ENCODE results near the gene DSCAML1.

DSCAML1 gene

DNA sequence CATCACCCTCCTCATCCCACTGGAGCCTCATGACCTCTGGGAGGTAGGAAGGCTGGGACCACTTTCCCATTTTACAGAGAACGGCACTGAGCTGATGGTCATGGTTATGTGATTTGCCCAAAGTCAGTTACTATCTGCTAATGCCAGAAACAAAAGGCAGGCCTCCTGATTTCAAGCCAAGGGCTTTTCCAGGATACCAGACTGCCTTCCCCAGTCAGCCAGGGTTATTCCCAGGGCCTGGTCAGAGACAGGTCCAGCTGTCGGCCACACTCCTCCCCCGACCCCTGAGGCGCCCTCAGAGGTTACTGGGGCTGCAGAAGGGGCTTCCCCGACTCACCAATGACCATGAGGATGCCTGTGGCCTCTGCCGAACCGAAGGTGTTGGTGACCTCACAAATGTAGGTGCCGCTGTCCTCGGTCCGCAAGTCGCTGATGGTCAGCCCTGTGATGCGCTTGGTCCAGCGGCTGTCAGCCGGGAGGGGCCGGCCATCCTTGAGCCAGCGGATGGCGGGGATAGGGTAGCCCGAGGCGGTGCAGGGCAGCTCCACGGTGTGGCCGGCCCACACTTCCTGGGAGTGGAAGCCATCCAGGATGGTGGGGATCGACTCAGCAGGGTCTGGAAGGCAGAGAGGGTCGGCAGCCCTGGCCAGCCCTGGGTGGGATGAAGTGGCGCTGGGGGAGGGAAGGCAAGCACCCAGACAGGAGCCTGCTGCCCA is 272.4 kb downstream of the DSCAML1 start:
- Histone ChIP-seq H3K36me3 (replicated peaks) (no peaks in the 10 kb centered on the region), H3K27me3 (replicated peaks) (no peaks in the 10 kb centered on the region), H3K4me3 (ENCODE audit: low read depth, low read length) (no peak overlapping the region), H3K27ac (no peak overlapping the region)
- DNase-seq, result no peak
- TF ChIP-seq, protein P1, sequence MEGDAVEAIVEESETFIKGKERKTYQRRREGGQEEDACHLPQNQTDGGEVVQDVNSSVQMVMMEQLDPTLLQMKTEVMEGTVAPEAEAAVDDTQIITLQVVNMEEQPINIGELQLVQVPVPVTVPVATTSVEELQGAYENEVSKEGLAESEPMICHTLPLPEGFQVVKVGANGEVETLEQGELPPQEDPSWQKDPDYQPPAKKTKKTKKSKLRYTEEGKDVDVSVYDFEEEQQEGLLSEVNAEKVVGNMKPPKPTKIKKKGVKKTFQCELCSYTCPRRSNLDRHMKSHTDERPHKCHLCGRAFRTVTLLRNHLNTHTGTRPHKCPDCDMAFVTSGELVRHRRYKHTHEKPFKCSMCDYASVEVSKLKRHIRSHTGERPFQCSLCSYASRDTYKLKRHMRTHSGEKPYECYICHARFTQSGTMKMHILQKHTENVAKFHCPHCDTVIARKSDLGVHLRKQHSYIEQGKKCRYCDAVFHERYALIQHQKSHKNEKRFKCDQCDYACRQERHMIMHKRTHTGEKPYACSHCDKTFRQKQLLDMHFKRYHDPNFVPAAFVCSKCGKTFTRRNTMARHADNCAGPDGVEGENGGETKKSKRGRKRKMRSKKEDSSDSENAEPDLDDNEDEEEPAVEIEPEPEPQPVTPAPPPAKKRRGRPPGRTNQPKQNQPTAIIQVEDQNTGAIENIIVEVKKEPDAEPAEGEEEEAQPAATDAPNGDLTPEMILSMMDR (IDR thresholded peaks at IDR 0.05; ENCODE audit: low read depth, low read length, missing control alignments), result no peak
- in situ Hi-C loops (cut with HindIII; ENCODE audit: low pct_ligation_motif_present, low sequenced_read_pairs), result no loop called here

DNA sequence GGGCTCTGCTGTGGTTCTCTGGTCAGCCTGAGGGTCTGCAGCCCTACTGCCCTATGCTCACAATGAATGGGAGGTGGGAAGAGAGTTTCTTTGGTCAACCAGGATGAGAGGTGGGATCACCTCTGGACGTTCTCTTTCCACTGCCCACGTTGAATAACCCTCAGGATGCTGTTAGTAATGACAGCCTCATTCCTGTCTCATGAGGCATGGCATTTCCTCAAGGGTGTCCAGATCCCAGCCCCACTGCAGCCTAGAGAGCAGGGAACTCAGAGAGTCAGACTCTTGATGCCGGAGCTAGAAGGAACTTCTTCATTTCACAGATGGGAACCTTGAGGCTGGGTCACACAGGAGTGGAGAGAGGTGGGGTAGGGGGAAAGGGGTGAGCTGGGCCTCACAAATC is 273.3 kb downstream of the DSCAML1 start:
- Histone ChIP-seq H3K36me3 (replicated peaks) (no peaks in the 10 kb centered on the region), H3K27ac (no peak overlapping the region), H3K4me3 (ENCODE audit: low read depth, low read length) (no peak overlapping the region), H3K27me3 (replicated peaks) (no peaks in the 10 kb centered on the region)
- TF ChIP-seq, protein P1 (IDR thresholded peaks at IDR 0.05; ENCODE audit: low read depth, low read length, missing control alignments), result no peak
- in situ Hi-C loops (cut with HindIII; ENCODE audit: low pct_ligation_motif_present, low sequenced_read_pairs), result no loop called here
- DNase-seq, result peak; percentile 38

GRCh38 chr11:117521974-117522373 is 275.0 kb downstream of the DSCAML1 start:
- H3K4me3 ChIP-seq (ENCODE audit: low read depth, low read length), result no peak overlapping the region
- H3K36me3 ChIP-seq (replicated peaks), result no peaks in the 10 kb centered on the region
- H3K27ac ChIP-seq, result no peak overlapping the region
- TF ChIP-seq, protein P1 (IDR thresholded peaks at IDR 0.05; ENCODE audit: low read depth, low read length, missing control alignments), result no peak
- H3K27me3 ChIP-seq (replicated peaks), result no peaks in the 10 kb centered on the region
- in situ Hi-C loops (cut with HindIII; ENCODE audit: low pct_ligation_motif_present, low sequenced_read_pairs), result no loop called here
- no peak for DNase-seq

GRCh38 chr11:117520966-117521365 is 276.1 kb downstream of the DSCAML1 start:
- Histone ChIP-seq H3K27me3 (replicated peaks) (no peaks in the 10 kb centered on the region), H3K4me3 (ENCODE audit: low read depth, low read length) (no peak overlapping the region), H3K36me3 (replicated peaks) (no peaks in the 10 kb centered on the region), H3K27ac (no peak overlapping the region)
- TF ChIP-seq, protein P1 (IDR thresholded peaks at IDR 0.05; ENCODE audit: low read depth, low read length, missing control alignments), result no peak
- DNase-seq, result no peak
- in situ Hi-C loops (cut with HindIII; ENCODE audit: low pct_ligation_motif_present, low sequenced_read_pairs), result no loop called here

- Histone ChIP-seq H3K36me3 (replicated peaks) (no peaks in the 10 kb centered on the region), H3K4me3 (ENCODE audit: low read depth, low read length) (no peak overlapping the region), H3K27me3 (replicated peaks) (no peaks in the 10 kb centered on the region), H3K27ac (no peak overlapping the region)
- in situ Hi-C loops (cut with HindIII; ENCODE audit: low pct_ligation_motif_present, low sequenced_read_pairs), result no loop called here
- peak; percentile 16 for DNase-seq
- TF ChIP-seq, protein P1 (IDR thresholded peaks at IDR 0.05; ENCODE audit: low read depth, low read length, missing control alignments), result no peak
These were observed 276.8 kb downstream of the DSCAML1 start for GRCh38 chr11:117520201-117520600.

GRCh38 chr11:117519590-117519989 is 277.4 kb downstream of the DSCAML1 start:
- DNase-seq, result no peak
- in situ Hi-C loops (cut with HindIII; ENCODE audit: low pct_ligation_motif_present, low sequenced_read_pairs), result no loop called here
- Histone ChIP-seq H3K27ac (no peak overlapping the region), H3K36me3 (replicated peaks) (no peaks in the 10 kb centered on the region), H3K4me3 (ENCODE audit: low read depth, low read length) (no peak overlapping the region), H3K27me3 (replicated peaks) (no peaks in the 10 kb centered on the region)
- TF ChIP-seq, protein P1 (IDR thresholded peaks at IDR 0.05; ENCODE audit: low read depth, low read length, missing control alignments), result no peak

Data from brain microvascular endothelial cell (primary cell).